H1 (cell line): ENCODE results near the gene CDC25C. TPM values are rescaled to one million over a fixed set of nuclear protein-coding genes. Genes with fewer than 3 reads are reported as not detected.

Source experiments
- CTCF ChIA-PET: fragments of 300-600 bp; sonication (Branson Sonifier 250); formaldehyde crosslinking; loops from one replicate; lab custom pipeline; 2021; ENCODE audit not compliant: partially characterized antibody; lab: Charles Lee
- POLR2A ChIA-PET: fragments of 300-600 bp; sonication (Branson Sonifier 250); formaldehyde crosslinking; loops from one replicate; lab custom pipeline; 2021; ENCODE audit warnings: inconsistent platforms; ENCODE audit not compliant: partially characterized antibody; lab: Charles Lee
- DNase-seq, 2 experiments: peaks; one replicate each; pipeline versions ENCODE4 v3.0.0 to v3.0.0-alpha.2; 2010 to 2022; ENCODE audit warnings: low spot score in 2 of 2, low read depth in 1 of 2, mixed read lengths in 1 of 2
- FAIRE-seq: peaks from 2 replicates; lab custom pipeline; 2011; peaks lifted over from hg19 to GRCh38; lab: Jason Lieb, UNC
- H2AFZ ChIP-seq: 2 replicates; pipeline ENCODE4 v1.8.1; 2012; ENCODE audit warnings: low read length, inconsistent platforms
- H2AK5ac ChIP-seq: 2 replicates; pipeline ENCODE4 v1.6.1; 2013; ENCODE audit warnings: low read depth, low read length
- H2BK120ac ChIP-seq: replicated peaks from 2 replicates; pipeline ENCODE3; 2013; ENCODE audit warnings: low read depth, low read length, inconsistent platforms
- H2BK12ac ChIP-seq: 2 replicates; pipeline ENCODE4 v1.6.1; 2013; ENCODE audit warnings: low read depth, low read length
- H2BK15ac ChIP-seq: 2 replicates; pipeline ENCODE4 v1.6.1; 2013; ENCODE audit warnings: low read length
- H2BK20ac ChIP-seq: 2 replicates; pipeline ENCODE4 v1.6.1; 2013; ENCODE audit warnings: low read length
- H2BK5ac ChIP-seq: 2 replicates; pipeline ENCODE4 v1.6.1; 2013; ENCODE audit warnings: low read depth, low read length
- H3K14ac ChIP-seq: 2 replicates; pipeline ENCODE4 v1.6.1; 2013; ENCODE audit warnings: inconsistent platforms; ENCODE audit not compliant: insufficient read length
- H3K18ac ChIP-seq: 2 replicates; pipeline ENCODE4 v1.6.1; 2013; ENCODE audit warnings: low read length; ENCODE audit errors: extremely low read depth
- H3K23ac ChIP-seq: 2 replicates; pipeline ENCODE4 v1.6.1; 2013; ENCODE audit warnings: inconsistent platforms; ENCODE audit not compliant: insufficient read length
- H3K23me2 ChIP-seq: 2 replicates; pipeline ENCODE4 v1.6.1; 2013; ENCODE audit warnings: low read depth, low read length
- H3K27ac ChIP-seq: 2 replicates; pipeline ENCODE4 v1.6.1; 2011; ENCODE audit warnings: low read depth, low read length, inconsistent platforms
- H3K27me3 ChIP-seq, 4 experiments: replicated peaks in 1 of 4; 1 replicate in 1 of 4; 2 replicates in 3 of 4; pipeline versions ENCODE4 v1.6.1 to v1.8.1; 2011 to 2013; ENCODE audit warnings: low read length in 3 of 4, mild to moderate bottlenecking in 3 of 4, inconsistent platforms in 2 of 4, mixed read lengths in 2 of 4, moderate library complexity in 1 of 4; ENCODE audit not compliant: control insufficient read depth in 3 of 4, insufficient read depth in 3 of 4; ENCODE audit errors: extremely low read depth in 1 of 4
- H3K36me3 ChIP-seq, 4 experiments: 2 replicates each; pipeline versions ENCODE4 v1.6.1 to v1.8.1; 2011 to 2013; ENCODE audit warnings: mild to moderate bottlenecking in 4 of 4, low read length in 3 of 4, moderate library complexity in 2 of 4, control low read depth in 1 of 4, inconsistent platforms in 1 of 4; ENCODE audit not compliant: insufficient read depth in 4 of 4, control insufficient read depth in 2 of 4
- H3K4ac ChIP-seq: replicated peaks from 2 replicates; pipeline ENCODE3; 2013; ENCODE audit warnings: low read length, low read depth, mixed read lengths, inconsistent platforms; ENCODE audit not compliant: insufficient read length
- H3K4me1 ChIP-seq, 4 experiments: replicated peaks in 1 of 4; 1 replicate in 1 of 4; 2 replicates in 3 of 4; pipeline versions ENCODE4 v1.6.1 to v1.8.1; 2011 to 2013; ENCODE audit warnings: low read length in 3 of 4, inconsistent platforms in 2 of 4, mixed read lengths in 1 of 4; ENCODE audit not compliant: insufficient read depth in 4 of 4, control insufficient read depth in 3 of 4
- H3K4me2 ChIP-seq, 2 experiments: 2 replicates each; pipeline versions ENCODE4 v1.6.1 to v1.8.1; 2011 to 2013; ENCODE audit warnings: low read depth in 2 of 2, low read length in 2 of 2, control low read depth in 1 of 2, inconsistent platforms in 1 of 2, mild to moderate bottlenecking in 1 of 2; ENCODE audit not compliant: insufficient read depth in 1 of 2
- H3K4me3 ChIP-seq, 4 experiments: fragments of 200-600, 300-600 bp in 1 of 4; sonication (generic), shearing (Covaris generic), sonication (Bioruptor Twin) in 1 of 4; 2 replicates each; pipeline versions ENCODE4 v1.5.1 to v1.8.1; 2011 to 2016; ENCODE audit warnings: low read length in 4 of 4, low read depth in 3 of 4, control low read depth in 2 of 4, inconsistent platforms in 2 of 4, mild to moderate bottlenecking in 2 of 4, mixed read lengths in 1 of 4, moderate library complexity in 1 of 4; ENCODE audit not compliant: insufficient read depth in 2 of 4; ENCODE audit errors: extremely low read depth in 1 of 4
- H3K56ac ChIP-seq: replicated peaks from 2 replicates; pipeline ENCODE3; 2013; ENCODE audit warnings: low read depth, mild to moderate bottlenecking, mixed read lengths, low read length, inconsistent platforms; ENCODE audit not compliant: insufficient read length
- H3K79me1 ChIP-seq: 2 replicates; pipeline ENCODE4 v1.6.1; 2013; ENCODE audit warnings: low read depth, low read length, control low read depth
- H3K79me2 ChIP-seq, 2 experiments: 2 replicates each; pipeline versions ENCODE4 v1.6.1 to v1.8.1; 2012 to 2013; ENCODE audit warnings: low read length in 2 of 2, mild to moderate bottlenecking in 2 of 2, inconsistent platforms in 1 of 2; ENCODE audit not compliant: insufficient read depth in 2 of 2, control insufficient read depth in 1 of 2
- H3K9ac ChIP-seq, 4 experiments: replicated peaks in 1 of 4; 1 replicate in 1 of 4; 2 replicates in 3 of 4; pipeline versions ENCODE4 v1.6.1 to v1.8.1; 2011 to 2013; ENCODE audit warnings: low read depth in 3 of 4, low read length in 3 of 4, control low read depth in 2 of 4, mild to moderate bottlenecking in 2 of 4, moderate library complexity in 2 of 4, inconsistent platforms in 1 of 4; ENCODE audit errors: extremely low read depth in 1 of 4
- H3K9me3 ChIP-seq, 2 experiments: 2 replicates each; pipeline versions ENCODE4 v1.6.1 to v1.8.1; 2012 to 2013; ENCODE audit warnings: mild to moderate bottlenecking in 2 of 2, moderate library complexity in 2 of 2, control low read depth in 1 of 2, inconsistent platforms in 1 of 2, low read depth in 1 of 2, low read length in 1 of 2, mixed read lengths in 1 of 2; ENCODE audit not compliant: insufficient read depth in 2 of 2
- H4K20me1 ChIP-seq, 2 experiments: replicated peaks in 1 of 2; 2 replicates each; pipeline versions ENCODE3 to v1.8.1; 2011 to 2013; ENCODE audit warnings: inconsistent platforms in 2 of 2, low read length in 2 of 2, mild to moderate bottlenecking in 1 of 2; ENCODE audit not compliant: insufficient read depth in 2 of 2, control insufficient read depth in 1 of 2
- H4K5ac ChIP-seq: 2 replicates; pipeline ENCODE4 v1.6.1; 2013; ENCODE audit warnings: low read length, low read depth, mixed read lengths, inconsistent platforms; ENCODE audit not compliant: insufficient read length
- H4K8ac ChIP-seq: 2 replicates; pipeline ENCODE4 v1.8.0; 2013; ENCODE audit warnings: mild to moderate bottlenecking, moderate library complexity, low read length, inconsistent platforms; ENCODE audit not compliant: insufficient read depth; ENCODE audit errors: extremely low read depth
- H4K91ac ChIP-seq: replicated peaks from 2 replicates; pipeline ENCODE3; 2013; ENCODE audit warnings: low read length, mixed read lengths, inconsistent platforms; ENCODE audit not compliant: insufficient read length
- EP300 ChIP-seq, 2 experiments: IDR thresholded peaks; 1 replicate in 1 of 2; 2 replicates in 1 of 2; pipeline ENCODE4 v1.6.1; 2011 to 2012; ENCODE audit warnings: low read depth in 2 of 2, low read length in 2 of 2, mild to moderate bottlenecking in 2 of 2, borderline replicate concordance in 1 of 2, inconsistent platforms in 1 of 2, moderate library complexity in 1 of 2
- PHF8 ChIP-seq: fragments of 200-600 bp; sonication (generic); conservative IDR thresholded peaks from 2 replicates; pipeline ENCODE4 v1.7.1; 2012; ENCODE audit warnings: low read depth, mild to moderate bottlenecking, inconsistent platforms, low read length, moderate library complexity
- WGBS, 2 experiments: shearing (Covaris generic) in 1 of 2; methylation state at CpG; one replicate each; pipeline versions ENCODE4 v1.1.6 to v1.1.7; 2013 to 2015; ENCODE audit warnings: low lambda C conversion rate in 2 of 2, mixed read lengths in 2 of 2, inconsistent platforms in 1 of 2, low coverage in 1 of 2, missing lambda C conversion rate in 1 of 2; ENCODE audit not compliant: insufficient replicate concordance in 2 of 2, insufficient coverage in 1 of 2, insufficient read length in 1 of 2; ENCODE audit errors: extremely low coverage in 1 of 2, missing lambda C conversion rate in 1 of 2; 5-methylcytosine and 5-hydroxymethylcytosine counted together
- polyA plus RNA-seq, 7 experiments: library from polyadenylated mRNA; depleted of rRNA in 3 of 7; stranded (reverse) in 5 of 7; unstranded in 2 of 7; fragments of >200 nt in 5 of 7; fragments of 200-250 nt in 2 of 7; gene quantifications; 1 replicate in 5 of 7; 2 replicates in 1 of 7; 4 replicates in 1 of 7; pipeline versions ENCODE4 v1.2.1 to v1.2.3, GENCODE V29; 2011 to 2013; ENCODE audit warnings: missing spikeins in 2 of 7, mixed read lengths in 2 of 7
- total RNA-seq: library from RNA; stranded (reverse); fragmentation: NEBNext Ultra II Directional; extraction: Animal tissue kit (Norgen Biotek cat#: 25700); gene quantifications from 2 replicates; pipeline ENCODE4 v1.2.1, GENCODE V29; 2021

The CDC25C gene
- total and polyA plus RNA-seq, 2 of the 8 experiments (the other 6 are each of a cell fraction or from before 2014, with no cell fraction given) = 18.4 to 20.8 TPM

DNA sequence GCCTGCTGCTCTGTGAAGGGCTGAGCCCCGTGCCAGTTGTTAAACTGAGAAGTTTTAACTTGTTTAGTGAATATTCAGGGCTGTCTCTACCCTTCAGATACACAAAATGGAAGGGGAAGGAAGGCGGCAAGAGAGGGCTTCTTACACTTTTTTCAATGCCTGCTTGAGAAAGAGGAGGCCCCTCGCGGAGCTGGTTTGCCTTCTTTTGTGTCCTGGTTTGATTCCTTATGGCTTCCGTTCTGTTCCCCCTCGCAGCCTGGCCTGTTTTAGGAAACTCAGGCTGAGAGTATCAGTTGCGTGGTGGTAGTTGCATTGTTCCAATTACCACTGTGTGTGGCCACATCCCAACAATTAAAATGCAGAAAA, 7.5 kb upstream of the CDC25C start:
- H3K79me1 ChIP-seq = peaks cover 20% of the 10 kb centered on the region
- H4K8ac ChIP-seq = no peak overlapping the region
- H2BK15ac ChIP-seq = 0 out of 2 replicates have a peak overlapping the region, but pooled peaks have one; percentile 47
- H3K23me2 ChIP-seq = peaks cover 8% of the 10 kb centered on the region; the same call in 1 of the 2 replicates
- H3K79me2 ChIP-seq = peaks cover 10 to 39% of the 10 kb centered on the region in 2 experiments
- ChIA-PET CTCF (interaction anchor here (0.8 to 13.6 kb wide), 4 partner anchors 8 to 23 kb away, joined by 3 to 196 read pairs (median 4); partner anchors contain the start of gene KDM3B), POLR2A (interaction anchor here (0.5 to 8.2 kb wide), 21 partner anchors 8 to 204 kb away, joined by 3 to 254 read pairs (median 5); partner anchors contain the start of genes BRD8, CDC23, EGR1 and ETF1)
- no peak overlapping the region for H2BK120ac ChIP-seq
- H2BK12ac ChIP-seq = peak overlapping the region; percentile 89
- WGBS, 2 experiments = 17% methylated on average over 7 of the region's 7 CpGs; no CpG with 5 or more reads in 1 of the 2 experiments
- peak overlapping the region; percentile 32 for H4K91ac ChIP-seq
- peaks cover 0 to 5% (median 2%) of the 10 kb centered on the region in 4 experiments; a peak in 4 of 7 replicates for H3K4me1 ChIP-seq
- H2AFZ ChIP-seq = no peak overlapping the region
- H2BK5ac ChIP-seq = peak overlapping the region; percentile 91; the same call in 1 of the 2 replicates
- H3K27me3 ChIP-seq = no peaks in the 10 kb centered on the region
- peaks cover 6 to 27% (median 19%) of the 10 kb centered on the region in 4 experiments for H3K36me3 ChIP-seq
- TF ChIP-seq EP300 (IDR thresholded peaks at IDR 0.05; ENCODE audit: borderline replicate concordance in 1 of 2, low read depth in 2 of 2, low read length in 2 of 2) (no peak), PHF8 (0 out of 2 replicates have a peak, but pooled peaks have one; percentile 22)
- H3K56ac ChIP-seq = no peak overlapping the region
- peak overlapping the region; percentile 68 to 95 (median 91) for H3K4me3 ChIP-seq
- peak overlapping the region; percentile 39 to 84 (median 76) for H3K9ac ChIP-seq
- FAIRE-seq = no peak
- peak overlapping the region; percentile 66 for H2AK5ac ChIP-seq
- H3K4me2 ChIP-seq = peak overlapping the region; percentile 98
- no peaks in the 10 kb centered on the region for H3K9me3 ChIP-seq
- peak overlapping the region; percentile 42 for H4K5ac ChIP-seq
- no peak overlapping the region for H3K14ac ChIP-seq
- no peak overlapping the region for H2BK20ac ChIP-seq
- no peak overlapping the region for H3K23ac ChIP-seq
- DNase-seq = no peak
- H3K27ac ChIP-seq = peak overlapping the region; percentile 70
- H4K20me1 ChIP-seq = peaks cover 2 to 3% of the 10 kb centered on the region in 2 experiments
- H3K4ac ChIP-seq = peak overlapping the region; percentile 24
- peak overlapping the region; percentile 86; the same call in 1 of the 2 replicates for H3K18ac ChIP-seq
